GM19455 (cell line): ENCODE results near the gene MTLN.
"Not testable (repeated sequence)": the region's sequence is repeated elsewhere in the genome, so short reads cannot be mapped to it uniquely, and the experiment has no call there.

Experiments
- ATAC-seq: cut with Tn5 transposase; IDR thresholded peaks from one replicate; pipeline ENCODE4 v1.9.1; 2021; ENCODE audit not compliant: unreplicated experiment

MTLN gene, protein sequence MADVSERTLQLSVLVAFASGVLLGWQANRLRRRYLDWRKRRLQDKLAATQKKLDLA

GRCh38 chr2:110211938-110212858, at the start of gene MTLN:
TSS of gene MTLN (minus strand) at chr2:110212547. CDS start at chr2:110212525, 22 bp downstream.
- peak; percentile 89 for ATAC-seq

GRCh38 chr2:110261910-110262309, 49.6 kb upstream of the MTLN start:
- not testable (repeated sequence) for ATAC-seq

DNA sequence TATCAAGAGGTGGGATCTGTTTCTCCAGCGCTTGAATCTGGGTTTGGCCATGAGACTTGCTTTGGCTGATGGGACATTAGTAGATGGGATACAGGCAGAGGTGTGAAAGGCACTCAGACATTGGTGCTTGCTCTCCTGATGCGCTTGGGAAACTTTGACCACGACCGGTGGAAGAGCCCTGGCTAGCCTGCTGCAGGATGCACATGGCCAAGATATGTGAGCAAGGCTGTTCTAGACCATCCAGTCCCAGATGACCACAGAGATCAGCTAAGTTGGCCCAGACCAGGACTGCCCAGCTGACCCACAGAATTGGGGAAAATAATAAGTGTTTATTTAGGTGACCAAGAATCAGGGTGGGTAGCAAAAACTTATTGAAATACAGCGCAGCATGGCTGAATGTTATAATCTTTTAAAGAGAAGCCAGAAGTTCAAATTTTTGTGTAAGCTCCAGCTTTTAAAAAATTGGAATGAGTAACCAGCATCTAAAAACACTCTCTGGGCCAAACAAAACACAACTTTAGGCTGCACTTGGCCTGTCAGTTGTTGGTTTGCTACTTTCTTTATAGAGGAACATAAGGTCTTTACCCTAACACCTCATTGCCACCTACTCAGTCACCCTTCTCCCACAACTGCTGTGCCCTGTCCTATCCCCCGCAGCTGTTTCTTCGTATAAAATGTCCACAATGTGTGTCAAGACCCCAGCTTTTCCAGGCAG, 35.9 kb upstream of the MTLN start:
- not testable (repeated sequence) for ATAC-seq

- ATAC-seq = not testable (repeated sequence)
These were observed 33.4 kb upstream of the MTLN start for GRCh38 chr2:110245488-110246435.

GRCh38 chr2:110243283-110243682, 30.9 kb upstream of the MTLN start:
- not testable (repeated sequence) for ATAC-seq

GRCh38 chr2:110234514-110234913, 22.2 kb upstream of the MTLN start:
- ATAC-seq = not testable (repeated sequence)

DNA sequence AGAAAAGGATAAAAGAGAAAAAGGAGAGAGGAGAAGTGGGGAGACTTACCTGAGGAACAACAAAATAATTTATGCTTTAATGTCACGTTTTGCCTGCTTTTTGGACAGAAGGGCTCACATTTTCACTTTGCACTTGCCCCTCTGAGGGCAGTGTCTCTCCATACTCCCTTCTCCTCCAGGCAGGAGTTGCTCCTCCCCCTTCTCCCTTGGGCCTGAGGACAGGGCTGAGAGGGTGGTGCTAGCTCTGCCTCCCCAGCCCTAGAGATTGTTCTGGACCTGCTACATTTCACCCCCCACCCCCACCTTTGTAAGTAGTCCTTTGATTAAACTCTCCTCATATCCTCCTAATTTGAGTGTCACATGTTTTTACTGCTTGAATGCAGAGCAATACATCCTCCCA, 17.5 kb upstream of the MTLN start:
- not testable (repeated sequence) for ATAC-seq

DNA sequence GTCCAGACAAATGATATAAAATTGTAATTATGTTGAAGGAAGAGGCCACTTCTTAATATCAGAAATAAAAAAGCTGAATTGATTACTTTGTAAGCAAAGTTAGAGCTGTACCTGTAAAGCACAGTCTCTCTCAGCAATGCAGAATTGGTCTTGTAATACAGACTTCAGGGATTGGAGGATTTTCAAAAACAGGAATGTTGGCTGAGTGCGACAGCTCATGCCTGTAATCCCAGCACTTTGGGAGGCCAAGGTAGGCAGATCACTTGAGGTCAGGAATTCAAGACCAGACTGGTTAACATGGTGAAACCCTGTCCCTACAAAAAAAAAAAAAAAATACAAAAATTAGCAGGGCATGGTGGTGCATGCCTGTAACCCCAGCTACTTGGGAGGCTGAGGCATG, 10.3 kb upstream of the MTLN start:
- ATAC-seq = not testable (repeated sequence)

DNA sequence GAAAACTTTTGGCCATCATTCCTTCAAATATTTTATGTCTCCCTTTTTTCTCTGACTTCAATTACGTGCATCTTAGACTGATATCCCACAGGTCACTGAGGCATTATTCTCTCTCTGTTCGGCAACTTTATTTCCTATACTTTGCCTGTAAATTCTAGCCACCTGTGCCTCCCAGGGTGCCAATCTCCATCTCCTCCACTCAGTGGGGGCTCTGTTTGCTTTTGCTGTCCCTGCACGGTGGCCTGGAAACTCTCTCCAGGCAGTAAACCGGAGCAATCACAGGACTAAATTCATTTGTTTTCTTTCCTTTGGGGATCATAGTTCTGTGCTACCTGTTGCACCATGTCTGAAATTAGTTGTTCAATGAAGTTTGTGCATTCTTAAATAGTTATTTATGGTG, 9.6 kb upstream of the MTLN start:
- ATAC-seq = no peak

DNA sequence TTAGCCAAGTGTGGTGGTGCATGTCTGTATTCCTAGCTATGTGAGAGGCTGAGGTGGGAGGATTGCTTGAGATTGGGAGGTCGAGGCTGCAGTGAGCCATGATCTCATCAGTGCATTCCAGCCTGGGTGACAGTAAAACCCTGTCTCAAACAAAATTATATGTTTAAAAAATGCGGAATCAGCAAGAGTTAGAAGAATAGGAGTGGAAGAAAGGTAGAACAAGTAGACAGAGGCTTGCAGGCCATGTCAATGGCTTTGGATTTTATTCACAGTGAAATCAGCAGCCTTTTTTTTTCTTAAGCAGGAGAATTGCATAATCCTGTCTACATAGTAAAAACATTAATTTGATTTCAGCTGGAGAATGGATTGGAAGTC, 7.8 kb upstream of the MTLN start:
- no peak for ATAC-seq

GRCh38 chr2:110219496-110220189, 7.3 kb upstream of the MTLN start:
- no peak for ATAC-seq

DNA sequence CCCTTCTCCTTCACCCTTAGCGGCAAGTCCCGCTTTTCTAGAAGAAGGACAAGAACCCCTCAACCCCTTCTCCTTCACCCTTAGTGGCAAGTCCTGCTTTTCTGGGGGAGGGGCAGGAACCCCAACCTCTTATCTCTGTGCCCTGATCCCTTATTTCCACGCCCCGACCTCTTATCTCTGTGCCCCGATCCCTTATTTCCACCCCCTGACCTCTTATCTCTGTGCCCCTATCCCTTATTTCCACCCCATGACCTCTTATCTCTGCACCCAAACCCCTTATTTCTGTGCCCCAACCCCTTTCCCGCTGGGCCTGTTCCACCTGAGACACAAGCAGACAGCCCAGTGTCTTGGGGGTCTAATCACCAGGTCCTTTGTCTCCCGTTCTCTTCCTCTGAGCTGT, 6.5 kb upstream of the MTLN start:
- not testable (repeated sequence) for ATAC-seq

DNA sequence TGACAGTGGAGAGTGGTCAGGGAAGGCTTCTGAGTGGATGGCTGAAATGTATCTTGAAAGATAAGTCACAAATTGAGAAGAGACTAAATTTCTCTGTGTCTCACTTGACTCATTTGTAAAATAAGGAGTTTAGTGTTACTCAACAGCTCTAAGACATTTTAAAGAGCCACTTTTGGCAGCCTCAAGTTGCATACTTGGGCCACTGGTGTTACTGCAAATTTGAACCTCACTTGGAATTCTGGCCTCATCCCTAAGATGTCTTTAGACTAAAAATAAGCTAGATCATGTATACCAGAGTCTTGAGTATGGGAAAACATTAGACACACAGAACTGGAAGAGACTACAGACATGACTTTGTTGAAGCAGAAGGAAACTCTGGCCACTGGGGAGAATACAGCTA, 4.5 kb upstream of the MTLN start:
- no peak for ATAC-seq

GRCh38 chr2:110216199-110216598, 3.9 kb upstream of the MTLN start:
- no peak for ATAC-seq

GRCh38 chr2:110215566-110216158, 3.3 kb upstream of the MTLN start:
- ATAC-seq = no peak

DNA sequence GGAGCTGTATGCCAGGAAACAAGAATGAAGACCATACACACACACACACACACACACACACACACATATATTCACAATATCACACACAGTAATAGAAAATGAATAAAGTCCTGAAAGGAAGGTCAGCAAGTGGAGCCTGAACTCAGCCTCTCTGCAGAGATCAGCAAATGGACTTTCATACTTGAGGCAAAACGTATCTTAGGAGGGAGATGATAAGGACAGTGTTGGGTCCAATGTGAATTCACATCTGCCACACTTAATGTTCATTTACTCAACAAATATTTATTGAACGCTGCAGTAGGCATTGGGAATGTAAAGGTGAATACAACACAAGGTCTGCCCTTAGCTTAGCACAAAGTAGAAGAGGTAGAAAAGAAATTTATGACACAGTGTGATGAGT, 2.7 kb upstream of the MTLN start:
- no peak for ATAC-seq

GRCh38 chr2:110213522-110213921, 1.2 kb upstream of the MTLN start:
- not testable (repeated sequence) for ATAC-seq

GRCh38 chr2:110205660-110206455, 6.5 kb downstream of the MTLN start:
- no peak for ATAC-seq
